Choroid plexus epithelial cell (primary cell): ENCODE measurements around the gene MCC.
A peak's percentile ranks its signal among the peaks of the same experiment; 100 is the strongest.

ENCODE experiments used
- DNase-seq: peaks from one replicate; pipeline ENCODE4 v3.0.0-alpha.2; 2010; ENCODE audit warnings: low read depth
- H3K4me3 ChIP-seq: 2 replicates; pipeline ENCODE4 v1.5.1; 2011; ENCODE audit warnings: low read depth, mild to moderate bottlenecking, control low read depth, low read length, moderate library complexity
- TF ChIP-seq, protein P1 (sequence below): conservative IDR thresholded peaks from 2 replicates; pipeline ENCODE4 v1.5.1; 2011; ENCODE audit warnings: low read depth, mild to moderate bottlenecking, control low read depth, inconsistent platforms, low read length, moderate library complexity

MCC gene

DNA sequence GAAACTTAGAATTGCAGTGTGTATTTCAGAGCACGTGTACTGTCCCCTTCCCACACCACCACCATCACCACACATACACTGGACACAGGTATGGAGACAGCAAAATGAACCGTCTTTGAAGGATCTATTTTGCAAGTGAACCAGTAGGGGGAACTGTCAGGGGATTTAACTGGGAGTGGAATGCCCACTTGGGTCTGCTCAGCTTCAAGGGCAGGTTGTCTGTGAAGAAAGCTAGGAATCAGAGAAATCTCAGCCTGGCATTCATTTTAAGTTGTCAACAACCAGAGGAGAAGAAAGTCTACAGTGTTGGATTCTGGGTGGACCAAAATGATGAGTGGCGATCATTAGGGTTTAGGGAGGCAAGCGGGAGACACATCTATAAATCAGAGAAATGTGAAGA, 364.6 kb downstream of the MCC start:
- no peak overlapping the region for H3K4me3 ChIP-seq
- DNase-seq, result peak; percentile 55
- TF ChIP-seq, protein P1, sequence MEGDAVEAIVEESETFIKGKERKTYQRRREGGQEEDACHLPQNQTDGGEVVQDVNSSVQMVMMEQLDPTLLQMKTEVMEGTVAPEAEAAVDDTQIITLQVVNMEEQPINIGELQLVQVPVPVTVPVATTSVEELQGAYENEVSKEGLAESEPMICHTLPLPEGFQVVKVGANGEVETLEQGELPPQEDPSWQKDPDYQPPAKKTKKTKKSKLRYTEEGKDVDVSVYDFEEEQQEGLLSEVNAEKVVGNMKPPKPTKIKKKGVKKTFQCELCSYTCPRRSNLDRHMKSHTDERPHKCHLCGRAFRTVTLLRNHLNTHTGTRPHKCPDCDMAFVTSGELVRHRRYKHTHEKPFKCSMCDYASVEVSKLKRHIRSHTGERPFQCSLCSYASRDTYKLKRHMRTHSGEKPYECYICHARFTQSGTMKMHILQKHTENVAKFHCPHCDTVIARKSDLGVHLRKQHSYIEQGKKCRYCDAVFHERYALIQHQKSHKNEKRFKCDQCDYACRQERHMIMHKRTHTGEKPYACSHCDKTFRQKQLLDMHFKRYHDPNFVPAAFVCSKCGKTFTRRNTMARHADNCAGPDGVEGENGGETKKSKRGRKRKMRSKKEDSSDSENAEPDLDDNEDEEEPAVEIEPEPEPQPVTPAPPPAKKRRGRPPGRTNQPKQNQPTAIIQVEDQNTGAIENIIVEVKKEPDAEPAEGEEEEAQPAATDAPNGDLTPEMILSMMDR, result peak; percentile 59

GRCh38 chr5:113122053-113122452, 366.2 kb downstream of the MCC start:
- peak; percentile 26 for DNase-seq
- no peak overlapping the region for H3K4me3 ChIP-seq
- TF ChIP-seq, protein P1, result no peak

GRCh38 chr5:113119246-113119924, 368.9 kb downstream of the MCC start:
- TF ChIP-seq, protein P1, result no peak
- no peak overlapping the region for H3K4me3 ChIP-seq
- DNase-seq, result peak; percentile 24

GRCh38 chr5:113118765-113119164, 369.5 kb downstream of the MCC start:
- H3K4me3 ChIP-seq, result no peak overlapping the region
- DNase-seq, result no peak
- TF ChIP-seq, protein P1, result no peak

DNA sequence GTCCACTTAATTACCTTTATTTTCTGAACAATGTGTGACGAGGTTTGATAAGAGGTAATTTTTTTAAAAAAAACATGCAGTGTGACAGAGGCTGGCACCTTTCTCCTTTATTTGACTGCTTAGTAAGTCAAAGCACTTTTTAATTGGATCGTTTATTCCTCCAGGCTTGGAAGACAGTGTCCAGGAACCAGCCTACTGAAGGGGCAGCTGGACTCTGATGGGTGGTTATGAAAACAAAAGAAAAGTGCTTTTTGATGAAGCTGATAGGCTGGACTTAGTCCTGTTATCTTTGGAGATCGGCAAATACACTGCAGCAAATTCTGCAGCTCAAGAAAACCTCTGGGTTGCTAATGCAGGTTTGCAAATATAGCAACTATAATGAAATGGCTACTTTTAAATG, 370.0 kb downstream of the MCC start:
- TF ChIP-seq, protein P1, result no peak
- H3K4me3 ChIP-seq, result no peak overlapping the region
- DNase-seq, result no peak

GRCh38 chr5:113117543-113118115, 370.6 kb downstream of the MCC start:
- TF ChIP-seq, protein P1, result no peak
- DNase-seq, result no peak
- H3K4me3 ChIP-seq, result no peak overlapping the region

GRCh38 chr5:113115956-113116355, 372.3 kb downstream of the MCC start:
- TF ChIP-seq, protein P1, result no peak
- DNase-seq, result no peak
- no peak overlapping the region for H3K4me3 ChIP-seq
